Loucy (cell line): Measurements from ENCODE around the gene AZGP1.

Source experiments
- H2AFZ ChIP-seq: fragments of 200-600 bp; sonication (generic); 2 replicates; pipeline ENCODE4 v1.6.0; 2016; ENCODE audit warnings: antibody characterized with exemption, mild to moderate bottlenecking, low read length, moderate library complexity
- H3F3A ChIP-seq: fragments of 200-600 bp; 2 replicates; pipeline ENCODE4 v1.6.0; 2016; ENCODE audit warnings: antibody characterized with exemption, low read depth, mild to moderate bottlenecking
- H3K27me3 ChIP-seq: fragments of 200-600 bp; sonication (generic); 2 replicates; pipeline ENCODE4 v1.6.1; 2014; ENCODE audit warnings: low read length, mild to moderate bottlenecking; ENCODE audit not compliant: insufficient read depth, poor library complexity, severe bottlenecking
- H3K36me3 ChIP-seq: fragments of 200-600 bp; sonication (generic); 2 replicates; pipeline ENCODE4 v1.6.1; 2016; ENCODE audit warnings: low read length; ENCODE audit not compliant: insufficient read depth
- H3K4me1 ChIP-seq: fragments of 200-600 bp; sonication (generic); 2 replicates; pipeline ENCODE4 v1.5.1; 2014; ENCODE audit warnings: low read length, mild to moderate bottlenecking; ENCODE audit not compliant: insufficient read depth, poor library complexity, severe bottlenecking
- H3K4me2 ChIP-seq: fragments of 200-600 bp; sonication (generic); 2 replicates; pipeline ENCODE4 v1.6.0; 2014; ENCODE audit warnings: antibody characterized with exemption, low read length, low read depth, mild to moderate bottlenecking; ENCODE audit not compliant: poor library complexity, severe bottlenecking
- H3K4me3 ChIP-seq: fragments of 200-600 bp; sonication (generic); 2 replicates; pipeline ENCODE4 v1.5.1; 2014; ENCODE audit warnings: low read length, mild to moderate bottlenecking, mixed read lengths; ENCODE audit not compliant: poor library complexity, severe bottlenecking
- H3K79me2 ChIP-seq: fragments of 200-600 bp; sonication (generic); 2 replicates; pipeline ENCODE4 v1.6.1; 2014; ENCODE audit warnings: low read length; ENCODE audit not compliant: insufficient read depth
- H3K9ac ChIP-seq: fragments of 200-600 bp; sonication (generic); 2 replicates; pipeline ENCODE4 v1.6.0; 2014; ENCODE audit warnings: mild to moderate bottlenecking, low read depth, low read length, moderate library complexity; ENCODE audit not compliant: poor library complexity, severe bottlenecking
- H3K9me2 ChIP-seq: fragments of 200-600 bp; sonication (generic); replicated peaks from 2 replicates; pipeline ENCODE4 v1.6.1; 2016; ENCODE audit warnings: low read depth, low read length, mixed read lengths
- H3K9me3 ChIP-seq: fragments of 200-600 bp; sonication (generic); 2 replicates; pipeline ENCODE4 v1.6.1; 2014; ENCODE audit warnings: mild to moderate bottlenecking, antibody characterized with exemption, low read length, low read depth; ENCODE audit not compliant: insufficient read depth
- H4K20me1 ChIP-seq: fragments of 200-600 bp; sonication (generic); 2 replicates; pipeline ENCODE4 v1.6.0; 2014; ENCODE audit warnings: antibody characterized with exemption, low read length, mild to moderate bottlenecking; ENCODE audit not compliant: insufficient read depth, poor library complexity, severe bottlenecking
- CTCF ChIP-seq: fragments of 200-600 bp; sonication (generic); conservative IDR thresholded peaks from 2 replicates; pipeline ENCODE4 v1.5.1; 2014; ENCODE audit warnings: mild to moderate bottlenecking, antibody characterized with exemption, low read length
- EZH2phosphoT487 ChIP-seq: fragments of 200-600 bp; IDR thresholded peaks from 2 replicates; pipeline ENCODE4 v1.6.1; 2018; ENCODE audit warnings: antibody characterized with exemption, mild to moderate bottlenecking, moderate library complexity, borderline replicate concordance

The AZGP1 gene

GRCh38 chr7:99928994-99929729 lies 46.7 kb downstream of the AZGP1 start, which contains the start of gene GJC3:
Gene GJC3 (minus strand): TSS chr7:99929620. CDS start chr7:99929620, 0 bp downstream.
- H4K20me1 ChIP-seq, result no peaks in the 10 kb centered on the region
- peak within 1 kb of the TSS; percentile 73 for H3K4me2 ChIP-seq
- H3F3A ChIP-seq, result no peaks in the 10 kb centered on the region
- peaks cover 55% of the 10 kb centered on the region for H3K27me3 ChIP-seq
- peaks cover 6% of the 10 kb centered on the region for H3K4me1 ChIP-seq
- peak within 1 kb of the TSS; percentile 61 for H3K9ac ChIP-seq
- no peaks in the 10 kb centered on the region for H3K36me3 ChIP-seq
- H3K4me3 ChIP-seq, result peak within 1 kb of the TSS; percentile 72
- peak within 1 kb of the TSS; percentile 86 for H2AFZ ChIP-seq
- TF ChIP-seq CTCF (peak; percentile 55), EZH2phosphoT487 (no peak)
- no peaks in the 10 kb centered on the region for H3K9me3 ChIP-seq
- H3K9me2 ChIP-seq, result no peaks in the 10 kb centered on the region
- H3K79me2 ChIP-seq, result no peaks in the 10 kb centered on the region

GRCh38 chr7:99928188-99928587 lies 47.6 kb downstream of the AZGP1 start:
- H3K9me3 ChIP-seq, result no peaks in the 10 kb centered on the region
- no peaks in the 10 kb centered on the region for H3F3A ChIP-seq
- no peak overlapping the region for H2AFZ ChIP-seq
- no peak overlapping the region for H3K9ac ChIP-seq
- no peaks in the 10 kb centered on the region for H3K36me3 ChIP-seq
- no peaks in the 10 kb centered on the region for H4K20me1 ChIP-seq
- H3K79me2 ChIP-seq, result no peaks in the 10 kb centered on the region
- H3K9me2 ChIP-seq, result no peaks in the 10 kb centered on the region
- no peak overlapping the region for H3K4me3 ChIP-seq
- H3K4me1 ChIP-seq, result peaks cover 6% of the 10 kb centered on the region
- H3K27me3 ChIP-seq, result peaks cover 62% of the 10 kb centered on the region
- TF ChIP-seq CTCF (no peak), EZH2phosphoT487 (no peak)
- no peak overlapping the region for H3K4me2 ChIP-seq

GRCh38 chr7:99927536-99927935 lies 48.3 kb downstream of the AZGP1 start:
- H3K79me2 ChIP-seq, result no peaks in the 10 kb centered on the region
- peaks cover 60% of the 10 kb centered on the region for H3K27me3 ChIP-seq

More at GRCh38 chr7:99927536-99927935, 48.3 kb downstream of the AZGP1 start:
- no peak overlapping the region for H3K4me2 ChIP-seq
- H3K4me1 ChIP-seq, result peaks cover 6% of the 10 kb centered on the region
- no peaks in the 10 kb centered on the region for H3K9me3 ChIP-seq
- H3K36me3 ChIP-seq, result no peaks in the 10 kb centered on the region
- H3K9ac ChIP-seq, result no peak overlapping the region
- H3F3A ChIP-seq, result no peaks in the 10 kb centered on the region
- no peak overlapping the region for H3K4me3 ChIP-seq
- no peak for TF ChIP-seq CTCF
- H2AFZ ChIP-seq, result no peak overlapping the region
- no peaks in the 10 kb centered on the region for H4K20me1 ChIP-seq
- H3K9me2 ChIP-seq, result no peaks in the 10 kb centered on the region
